ENCODE results near the gene EXTL1. TPM values are rescaled to one million over a fixed set of nuclear protein-coding genes. Genes with fewer than 3 reads are reported as not detected.

The EXTL1 gene
- total and polyA plus RNA-seq, 10 of the 15 experiments (the other 5 are each of a cell fraction or from before 2014, with no cell fraction given): not detected

DNA sequence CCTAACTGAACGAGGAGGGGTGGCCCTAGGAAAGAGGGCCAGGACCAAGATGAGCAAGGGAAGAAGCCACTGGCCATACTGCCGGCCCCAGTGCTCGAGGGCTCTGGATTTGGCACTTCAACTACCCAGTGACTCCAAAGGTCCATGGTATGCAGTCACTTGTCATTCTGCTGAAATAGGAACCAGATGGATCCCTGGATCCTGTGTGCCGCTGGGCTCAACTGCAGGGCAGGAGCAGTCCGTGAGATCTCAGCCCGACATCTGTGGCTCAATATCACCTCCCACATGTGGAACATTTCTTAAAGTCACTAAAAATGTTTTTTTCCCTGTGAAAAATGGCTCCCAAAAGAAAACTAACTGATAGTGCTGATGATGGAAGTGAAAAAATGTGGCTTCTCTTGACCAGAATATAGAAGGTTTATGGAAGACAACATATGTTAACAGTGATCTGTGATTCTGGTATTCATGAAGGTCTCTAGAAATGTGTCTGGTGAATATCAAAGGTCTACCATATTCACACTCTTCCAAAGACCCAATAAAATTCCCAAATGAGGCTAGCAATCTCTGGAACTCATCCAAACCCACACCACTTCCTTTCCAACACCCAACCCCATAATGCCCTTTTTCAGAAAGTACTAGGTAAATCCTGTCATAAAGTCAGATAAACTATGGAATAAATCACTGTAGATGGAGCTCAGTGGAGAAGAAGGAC, 47.8 kb upstream of the EXTL1 start:
- intact Hi-C loops (cut with micrococcal nuclease; ENCODE audit: unreplicated experiment) (no loop called here), in situ Hi-C loops (cut with MboI) (no loop called here)
- H4K20me1 ChIP-seq (ENCODE audit: control insufficient read depth, insufficient read depth): no peaks in the 10 kb centered on the region
- no peaks in the 10 kb centered on the region for H3K9me3 ChIP-seq (replicated peaks; ENCODE audit: control insufficient read depth, insufficient read depth, low read length)
- no peak overlapping the region for H2AFZ ChIP-seq (ENCODE audit: control insufficient read depth, low read depth, low read length)
- H3K9ac ChIP-seq (ENCODE audit: control insufficient read depth, insufficient read depth, low read length): no peak overlapping the region
- H3K4me2 ChIP-seq (ENCODE audit: control insufficient read depth, insufficient read depth): no peak overlapping the region
- no peak overlapping the region for H3K4me3 ChIP-seq
- peaks cover 0 to 12% of the 10 kb centered on the region in 2 experiments; a peak in 1 of 4 replicates for H3K36me3 ChIP-seq (ENCODE audit: control insufficient read depth in 2 of 2, insufficient read depth in 2 of 2, low read length in 1 of 2)
- ATAC-seq (no peak), DNase-seq (ENCODE audit: low read depth, low spot score) (no peak), FAIRE-seq (no peak)
- H3K27me3 ChIP-seq (replicated peaks in 1 of 2; ENCODE audit: control insufficient read depth in 2 of 2, insufficient read depth in 2 of 2, low read length in 1 of 2): no peaks in the 10 kb centered on the region
- ChIA-PET RAD21 (ENCODE audit: unreplicated experiment) (no interaction called here), POLR2A (no interaction called here), CTCF (no interaction called here), SMC1A (ENCODE audit: uncharacterized antibody, unreplicated experiment) (no interaction called here)
- H3K4me1 ChIP-seq (ENCODE audit: control insufficient read depth, insufficient read depth, low read length): peaks cover 10% of the 10 kb centered on the region
- 99% methylated on average over 5 of the region's 6 CpGs for WGBS (ENCODE audit: insufficient coverage, insufficient replicate concordance, low lambda C conversion rate, missing lambda C conversion rate)
- no peak overlapping the region for H3K27ac ChIP-seq (ENCODE audit: control insufficient read depth, insufficient read depth)
- no peaks in the 10 kb centered on the region for H3K79me2 ChIP-seq (ENCODE audit: control insufficient read depth, insufficient read depth, low read length)
- BruUV-seq (replicated peaks): no TSS peak
- no peak for TF ChIP-seq POLR2A (IDR thresholded peaks at IDR 0.05; ENCODE audit: low read depth, low read length)
- no peak for TF ChIP-seq SREBF1 (IDR thresholded peaks at IDR 0.05; ENCODE audit: low read length)
- TF ChIP-seq, protein P1, sequence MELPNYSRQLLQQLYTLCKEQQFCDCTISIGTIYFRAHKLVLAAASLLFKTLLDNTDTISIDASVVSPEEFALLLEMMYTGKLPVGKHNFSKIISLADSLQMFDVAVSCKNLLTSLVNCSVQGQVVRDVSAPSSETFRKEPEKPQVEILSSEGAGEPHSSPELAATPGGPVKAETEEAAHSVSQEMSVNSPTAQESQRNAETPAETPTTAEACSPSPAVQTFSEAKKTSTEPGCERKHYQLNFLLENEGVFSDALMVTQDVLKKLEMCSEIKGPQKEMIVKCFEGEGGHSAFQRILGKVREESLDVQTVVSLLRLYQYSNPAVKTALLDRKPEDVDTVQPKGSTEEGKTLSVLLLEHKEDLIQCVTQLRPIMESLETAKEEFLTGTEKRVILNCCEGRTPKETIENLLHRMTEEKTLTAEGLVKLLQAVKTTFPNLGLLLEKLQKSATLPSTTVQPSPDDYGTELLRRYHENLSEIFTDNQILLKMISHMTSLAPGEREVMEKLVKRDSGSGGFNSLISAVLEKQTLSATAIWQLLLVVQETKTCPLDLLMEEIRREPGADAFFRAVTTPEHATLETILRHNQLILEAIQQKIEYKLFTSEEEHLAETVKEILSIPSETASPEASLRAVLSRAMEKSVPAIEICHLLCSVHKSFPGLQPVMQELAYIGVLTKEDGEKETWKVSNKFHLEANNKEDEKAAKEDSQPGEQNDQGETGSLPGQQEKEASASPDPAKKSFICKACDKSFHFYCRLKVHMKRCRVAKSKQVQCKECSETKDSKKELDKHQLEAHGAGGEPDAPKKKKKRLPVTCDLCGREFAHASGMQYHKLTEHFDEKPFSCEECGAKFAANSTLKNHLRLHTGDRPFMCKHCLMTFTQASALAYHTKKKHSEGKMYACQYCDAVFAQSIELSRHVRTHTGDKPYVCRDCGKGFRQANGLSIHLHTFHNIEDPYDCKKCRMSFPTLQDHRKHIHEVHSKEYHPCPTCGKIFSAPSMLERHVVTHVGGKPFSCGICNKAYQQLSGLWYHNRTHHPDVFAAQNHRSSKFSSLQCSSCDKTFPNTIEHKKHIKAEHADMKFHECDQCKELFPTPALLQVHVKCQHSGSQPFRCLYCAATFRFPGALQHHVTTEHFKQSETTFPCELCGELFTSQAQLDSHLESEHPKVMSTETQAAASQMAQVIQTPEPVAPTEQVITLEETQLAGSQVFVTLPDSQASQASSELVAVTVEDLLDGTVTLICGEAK (IDR thresholded peaks at IDR 0.05; ENCODE audit: borderline replicate concordance): no peak
- no peak for TF ChIP-seq TAF1 (IDR thresholded peaks at IDR 0.05; ENCODE audit: borderline replicate concordance, low read depth, low read length)
- no peak for TF ChIP-seq ZSCAN29 (IDR thresholded peaks at IDR 0.05)
- TF ChIP-seq NR2F1 (conservative IDR thresholded peaks at IDR 0.05): no peak
- TF ChIP-seq, protein P2, sequence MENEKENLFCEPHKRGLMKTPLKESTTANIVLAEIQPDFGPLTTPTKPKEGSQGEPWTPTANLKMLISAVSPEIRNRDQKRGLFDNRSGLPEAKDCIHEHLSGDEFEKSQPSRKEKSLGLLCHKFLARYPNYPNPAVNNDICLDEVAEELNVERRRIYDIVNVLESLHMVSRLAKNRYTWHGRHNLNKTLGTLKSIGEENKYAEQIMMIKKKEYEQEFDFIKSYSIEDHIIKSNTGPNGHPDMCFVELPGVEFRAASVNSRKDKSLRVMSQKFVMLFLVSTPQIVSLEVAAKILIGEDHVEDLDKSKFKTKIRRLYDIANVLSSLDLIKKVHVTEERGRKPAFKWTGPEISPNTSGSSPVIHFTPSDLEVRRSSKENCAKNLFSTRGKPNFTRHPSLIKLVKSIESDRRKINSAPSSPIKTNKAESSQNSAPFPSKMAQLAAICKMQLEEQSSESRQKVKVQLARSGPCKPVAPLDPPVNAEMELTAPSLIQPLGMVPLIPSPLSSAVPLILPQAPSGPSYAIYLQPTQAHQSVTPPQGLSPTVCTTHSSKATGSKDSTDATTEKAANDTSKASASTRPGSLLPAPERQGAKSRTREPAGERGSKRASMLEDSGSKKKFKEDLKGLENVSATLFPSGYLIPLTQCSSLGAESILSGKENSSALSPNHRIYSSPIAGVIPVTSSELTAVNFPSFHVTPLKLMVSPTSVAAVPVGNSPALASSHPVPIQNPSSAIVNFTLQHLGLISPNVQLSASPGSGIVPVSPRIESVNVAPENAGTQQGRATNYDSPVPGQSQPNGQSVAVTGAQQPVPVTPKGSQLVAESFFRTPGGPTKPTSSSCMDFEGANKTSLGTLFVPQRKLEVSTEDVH (IDR thresholded peaks at IDR 0.05; ENCODE audit: low read depth, partially characterized antibody): no peak
- TF ChIP-seq, protein P3, sequence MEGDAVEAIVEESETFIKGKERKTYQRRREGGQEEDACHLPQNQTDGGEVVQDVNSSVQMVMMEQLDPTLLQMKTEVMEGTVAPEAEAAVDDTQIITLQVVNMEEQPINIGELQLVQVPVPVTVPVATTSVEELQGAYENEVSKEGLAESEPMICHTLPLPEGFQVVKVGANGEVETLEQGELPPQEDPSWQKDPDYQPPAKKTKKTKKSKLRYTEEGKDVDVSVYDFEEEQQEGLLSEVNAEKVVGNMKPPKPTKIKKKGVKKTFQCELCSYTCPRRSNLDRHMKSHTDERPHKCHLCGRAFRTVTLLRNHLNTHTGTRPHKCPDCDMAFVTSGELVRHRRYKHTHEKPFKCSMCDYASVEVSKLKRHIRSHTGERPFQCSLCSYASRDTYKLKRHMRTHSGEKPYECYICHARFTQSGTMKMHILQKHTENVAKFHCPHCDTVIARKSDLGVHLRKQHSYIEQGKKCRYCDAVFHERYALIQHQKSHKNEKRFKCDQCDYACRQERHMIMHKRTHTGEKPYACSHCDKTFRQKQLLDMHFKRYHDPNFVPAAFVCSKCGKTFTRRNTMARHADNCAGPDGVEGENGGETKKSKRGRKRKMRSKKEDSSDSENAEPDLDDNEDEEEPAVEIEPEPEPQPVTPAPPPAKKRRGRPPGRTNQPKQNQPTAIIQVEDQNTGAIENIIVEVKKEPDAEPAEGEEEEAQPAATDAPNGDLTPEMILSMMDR (IDR thresholded peaks at IDR 0.05 in 2 of 3, conservative IDR thresholded peaks at IDR 0.05 in 1 of 3; ENCODE audit: control insufficient read depth in 2 of 3, extremely low read depth in 1 of 3, insufficient read depth in 1 of 3, low read depth in 3 of 3, low read length in 3 of 3): no peak
- TF ChIP-seq, protein P4, sequence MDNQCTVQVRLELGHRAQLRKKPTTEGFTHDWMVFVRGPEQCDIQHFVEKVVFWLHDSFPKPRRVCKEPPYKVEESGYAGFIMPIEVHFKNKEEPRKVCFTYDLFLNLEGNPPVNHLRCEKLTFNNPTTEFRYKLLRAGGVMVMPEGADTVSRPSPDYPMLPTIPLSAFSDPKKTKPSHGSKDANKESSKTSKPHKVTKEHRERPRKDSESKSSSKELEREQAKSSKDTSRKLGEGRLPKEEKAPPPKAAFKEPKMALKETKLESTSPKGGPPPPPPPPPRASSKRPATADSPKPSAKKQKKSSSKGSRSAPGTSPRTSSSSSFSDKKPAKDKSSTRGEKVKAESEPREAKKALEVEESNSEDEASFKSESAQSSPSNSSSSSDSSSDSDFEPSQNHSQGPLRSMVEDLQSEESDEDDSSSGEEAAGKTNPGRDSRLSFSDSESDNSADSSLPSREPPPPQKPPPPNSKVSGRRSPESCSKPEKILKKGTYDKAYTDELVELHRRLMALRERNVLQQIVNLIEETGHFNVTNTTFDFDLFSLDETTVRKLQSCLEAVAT (IDR thresholded peaks at IDR 0.05): no peak
- TF ChIP-seq MTA2 (IDR thresholded peaks at IDR 0.05; ENCODE audit: low read depth): no peak

All from GM12878 (cell line).